ENCODE data around the gene HSPA4L. TPM values are rescaled to one million over a fixed set of nuclear protein-coding genes. Genes with fewer than 3 reads are reported as not detected.

Gene HSPA4L
- total RNA-seq, 3 donors from 2014 or later: 2.7 to 14.5 (median 7.2) TPM

GRCh38 chr4:127868196-127868595, 86.1 kb downstream of the HSPA4L start:
- Histone ChIP-seq H3K27me3 (no peaks in the 10 kb centered on the region), H3K4me3 (no peak overlapping the region), H3K27ac (no peak overlapping the region), H3K4me1 (no peaks in the 10 kb centered on the region), H3K36me3 (no peaks in the 10 kb centered on the region), H3K9me3 (no peaks in the 10 kb centered on the region)
- no peak for DNase-seq (ENCODE audit: low spot score in 2 of 2)
- TF ChIP-seq POLR2AphosphoS5 (IDR thresholded peaks at IDR 0.05) (no peak), CTCF (IDR thresholded peaks at IDR 0.05) (no peak), POLR2A (IDR thresholded peaks at IDR 0.05) (no peak)
- intact Hi-C loops (cut with DNase I; ENCODE audit: low total_unique reads): no loop called here

DNA sequence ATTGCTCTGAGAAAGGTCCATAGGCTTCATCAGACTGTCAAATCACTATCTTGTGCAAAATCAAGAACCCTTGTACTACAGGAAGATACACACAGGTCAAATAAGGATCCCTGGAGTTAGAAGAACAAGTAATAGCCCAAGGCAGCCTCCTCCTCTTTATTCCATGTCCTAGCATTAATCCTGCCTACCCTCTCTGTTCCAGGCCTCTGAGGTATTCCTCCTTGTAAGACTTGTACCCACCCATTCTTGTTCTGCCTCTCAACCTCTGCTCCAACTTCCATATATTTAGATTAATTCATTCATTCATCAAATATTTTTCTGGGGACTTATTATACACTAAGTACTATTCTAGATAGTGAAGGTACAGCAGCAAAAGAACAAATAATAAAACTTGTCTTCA, 88.2 kb downstream of the HSPA4L start:
- intact Hi-C loops (cut with DNase I; ENCODE audit: low total_unique reads): no loop called here

GRCh38 chr4:127870688-127871087, 88.6 kb downstream of the HSPA4L start:
- Histone ChIP-seq H3K4me3 (no peak overlapping the region), H3K36me3 (no peaks in the 10 kb centered on the region), H3K9me3 (no peaks in the 10 kb centered on the region), H3K27ac (no peak overlapping the region), H3K4me1 (no peaks in the 10 kb centered on the region), H3K27me3 (no peaks in the 10 kb centered on the region)
- DNase-seq (ENCODE audit: low spot score in 2 of 2): no peak
- intact Hi-C loops (cut with DNase I; ENCODE audit: low total_unique reads): no loop called here
- TF ChIP-seq POLR2AphosphoS5 (IDR thresholded peaks at IDR 0.05): no peak
- no peak for TF ChIP-seq CTCF (IDR thresholded peaks at IDR 0.05)
- TF ChIP-seq POLR2A (IDR thresholded peaks at IDR 0.05): no peak

More for the DNA sequence above, 88.2 kb downstream of the HSPA4L start:
- H3K4me1 ChIP-seq: no peaks in the 10 kb centered on the region
- no peak overlapping the region for H3K27ac ChIP-seq
- no peak for DNase-seq (ENCODE audit: low spot score in 2 of 2)
- TF ChIP-seq POLR2A (IDR thresholded peaks at IDR 0.05) (no peak), CTCF (IDR thresholded peaks at IDR 0.05) (no peak), POLR2AphosphoS5 (IDR thresholded peaks at IDR 0.05) (no peak)
- no peaks in the 10 kb centered on the region for H3K36me3 ChIP-seq
- no peaks in the 10 kb centered on the region for H3K27me3 ChIP-seq
- H3K9me3 ChIP-seq: no peaks in the 10 kb centered on the region
- no peak overlapping the region for H3K4me3 ChIP-seq

DNA sequence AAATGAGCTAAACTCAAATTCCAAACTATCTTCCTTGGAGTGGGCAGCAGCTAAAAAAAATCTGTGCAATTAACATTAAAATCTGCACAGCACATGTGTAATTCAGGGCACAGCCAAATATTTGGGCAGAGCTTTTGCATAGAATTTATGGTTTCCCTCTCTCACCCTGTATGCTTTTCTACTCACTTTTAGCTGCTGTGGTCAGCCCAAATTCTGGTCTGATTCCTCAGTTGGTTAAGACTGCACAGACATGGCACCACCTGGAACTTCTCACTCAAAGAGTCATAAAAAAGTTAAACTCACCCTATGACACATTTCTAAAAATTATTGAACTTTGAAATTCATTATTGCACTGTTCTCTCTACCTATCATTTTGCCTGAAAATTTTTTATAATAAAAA, 93.7 kb downstream of the HSPA4L start:
- DNase-seq (ENCODE audit: low spot score in 2 of 2): no peak
- Histone ChIP-seq H3K4me1 (no peaks in the 10 kb centered on the region), H3K4me3 (no peak overlapping the region), H3K9me3 (no peaks in the 10 kb centered on the region), H3K27ac (no peak overlapping the region), H3K36me3 (no peaks in the 10 kb centered on the region), H3K27me3 (no peaks in the 10 kb centered on the region)
- TF ChIP-seq CTCF (IDR thresholded peaks at IDR 0.05): no peak
- no peak for TF ChIP-seq POLR2AphosphoS5 (IDR thresholded peaks at IDR 0.05)
- no peak for TF ChIP-seq POLR2A (IDR thresholded peaks at IDR 0.05)
- intact Hi-C loops (cut with DNase I; ENCODE audit: low total_unique reads): no loop called here

- intact Hi-C loops (cut with DNase I; ENCODE audit: low total_unique reads): no loop called here
Observed at GRCh38 chr4:127880763-127881562, 98.8 kb downstream of the HSPA4L start, which contains the start of gene PLK4. Gene PLK4 (plus strand): TSS chr4:127880893. CDS start chr4:127881135, 242 bp downstream.

More at GRCh38 chr4:127880763-127881562, 98.8 kb downstream of the HSPA4L start, which contains the start of gene PLK4:
- Histone ChIP-seq H3K4me1 (peaks cover 0 to 4% of the 10 kb centered on the region in 2 donors), H3K9me3 (no peaks in the 10 kb centered on the region), H3K27ac (peak within 1 kb of the TSS; percentile 64 to 88), H3K36me3 (no peaks in the 10 kb centered on the region), H3K4me3 (peak within 1 kb of the TSS; percentile 66 to 83 (median 79)), H3K27me3 (no peaks in the 10 kb centered on the region)
- TF ChIP-seq CTCF (IDR thresholded peaks at IDR 0.05) (no peak), POLR2AphosphoS5 (IDR thresholded peaks at IDR 0.05) (peak; percentile 25 to 58 (median 26)), POLR2A (IDR thresholded peaks at IDR 0.05) (peak; percentile 31)
- peak; percentile 91 to 92 for DNase-seq (ENCODE audit: low spot score in 2 of 2)
